B cell (primary cell): ENCODE data around the gene ABL1. TPM values are rescaled to one million over a fixed set of nuclear protein-coding genes. Genes with fewer than 3 reads are reported as not detected.

Source experiments
- ATAC-seq: fragments of 200-7000 bp; cut with Tn5 transposase; one replicate; pipeline ENCODE4 v1.10.0; 2021; ENCODE audit warnings: low read depth, mild to moderate bottlenecking, moderate number of reproducible peaks, moderate library complexity
- CTCF ChIA-PET: fragments of 350-600 bp; sonication (Branson Sonifier 250); formaldehyde crosslinking; loops from one replicate; lab custom pipeline; 2021; ENCODE audit warnings: antibody characterized with exemption, inconsistent platforms; lab: Charles Lee
- POLR2A ChIA-PET: fragments of 350-600 bp; sonication (Branson Sonifier 250); formaldehyde crosslinking; loops from one replicate; lab custom pipeline; 2021; ENCODE audit warnings: antibody characterized with exemption; lab: Charles Lee
- DNase-seq: peaks from one replicate; pipeline ENCODE4 v3.0.0; 2013
- H2AFZ ChIP-seq: 2 replicates; pipeline ENCODE4 v1.6.1; 2012; ENCODE audit warnings: mild to moderate bottlenecking, low read depth, low read length; ENCODE audit not compliant: insufficient read depth, poor library complexity, severe bottlenecking
- H3K27ac ChIP-seq, 2 donors: 1 replicate in 1 of 2; 2 replicates in 1 of 2; pipeline ENCODE4 v1.5.1; 2012 to 2013; ENCODE audit warnings: low read length in 2 of 2, mild to moderate bottlenecking in 2 of 2, moderate library complexity in 1 of 2
- H3K27me3 ChIP-seq, 4 experiments: fragments of 200-600 bp in 1 of 4; sonication (generic) in 1 of 4; replicated peaks in 1 of 4; 1 replicate in 2 of 4; 2 replicates in 2 of 4; pipeline versions ENCODE4 v1.6.1 to v1.7.0; 2013 to 2016; ENCODE audit warnings: low read length in 3 of 4, mild to moderate bottlenecking in 2 of 4, mixed read lengths in 1 of 4, moderate library complexity in 1 of 4; ENCODE audit not compliant: insufficient read depth in 4 of 4, control insufficient read depth in 3 of 4; ENCODE audit errors: control extremely low read depth in 1 of 4
- H3K36me3 ChIP-seq, 2 experiments: replicated peaks in 1 of 2; 1 replicate in 1 of 2; 2 replicates in 1 of 2; pipeline versions ENCODE4 v1.6.1 to v1.7.1; 2013; ENCODE audit warnings: low read length in 1 of 2; ENCODE audit not compliant: insufficient read depth in 2 of 2, control insufficient read depth in 1 of 2; ENCODE audit errors: control extremely low read depth in 1 of 2, extremely low read depth in 1 of 2
- H3K4me1 ChIP-seq, 2 donors: fragments of 200-600 bp in 1 of 2; sonication (generic) in 1 of 2; 1 replicate in 1 of 2; 2 replicates in 1 of 2; pipeline versions ENCODE4 v1.5.1 to v1.6.1; 2013 to 2017; ENCODE audit warnings: low read length in 2 of 2; ENCODE audit not compliant: control insufficient read depth in 2 of 2, insufficient read depth in 2 of 2
- H3K4me2 ChIP-seq: replicated peaks from 2 replicates; pipeline ENCODE3; 2012; ENCODE audit warnings: mild to moderate bottlenecking, low read depth, low read length; ENCODE audit not compliant: poor library complexity, severe bottlenecking
- H3K4me3 ChIP-seq, 5 experiments: fragments of 200-600 bp in 1 of 5; sonication (generic) in 1 of 5; 1 replicate in 3 of 5; 2 replicates in 2 of 5; pipeline versions ENCODE4 v1.5.1 to v1.7.0; 2011 to 2016; ENCODE audit warnings: low read length in 4 of 5, mild to moderate bottlenecking in 4 of 5, low read depth in 2 of 5, control low read depth in 1 of 5, moderate library complexity in 1 of 5; ENCODE audit not compliant: insufficient read depth in 1 of 5; ENCODE audit errors: control extremely low read depth in 1 of 5, extremely low read depth in 1 of 5
- H3K79me2 ChIP-seq: fragments of 200-600 bp; sonication (generic); one replicate; pipeline ENCODE4 v1.6.0; 2016; ENCODE audit warnings: low read length; ENCODE audit not compliant: control insufficient read depth, insufficient read depth
- H3K9ac ChIP-seq: fragments of 200-600 bp; sonication (generic); 2 replicates; pipeline ENCODE4 v1.6.1; 2017; ENCODE audit warnings: mild to moderate bottlenecking, low read length, moderate library complexity
- H3K9me3 ChIP-seq, 3 donors: one replicate each; pipeline versions ENCODE4 v1.6.1 to v1.7.1; 2013; ENCODE audit warnings: low read length in 2 of 3; ENCODE audit not compliant: control insufficient read depth in 2 of 3, insufficient read depth in 1 of 3; ENCODE audit errors: control extremely low read depth in 1 of 3
- H4K20me1 ChIP-seq: 2 replicates; pipeline ENCODE4 v1.6.0; 2012; ENCODE audit warnings: mild to moderate bottlenecking, low read length; ENCODE audit not compliant: insufficient read depth, control insufficient read depth, poor library complexity, severe bottlenecking
- H3K27ac Mint-ChIP-seq: one replicate; pipeline ENCODE4 v1.8.0; 2021; ENCODE audit warnings: mixed read lengths
- H3K27me3 Mint-ChIP-seq: one replicate; pipeline ENCODE4 v1.8.0; 2021; ENCODE audit warnings: mixed read lengths
- H3K4me1 Mint-ChIP-seq: one replicate; pipeline ENCODE4 v1.8.0; 2021; ENCODE audit warnings: mixed read lengths
- H3K4me3 Mint-ChIP-seq: one replicate; pipeline ENCODE4 v1.8.0; 2021; ENCODE audit warnings: mixed read lengths
- H3K9me3 Mint-ChIP-seq: one replicate; pipeline ENCODE4 v1.8.0; 2022; ENCODE audit warnings: mixed read lengths; ENCODE audit not compliant: insufficient read depth
- CTCF ChIP-seq: fragments of 200-600 bp; IDR thresholded peaks from one replicate; pipeline ENCODE4 v1.8.0; 2022; ENCODE audit warnings: antibody characterized with exemption, mild to moderate bottlenecking
- EZH2 ChIP-seq: IDR thresholded peaks from 2 replicates; pipeline ENCODE4 v1.6.1; 2012; ENCODE audit warnings: borderline replicate concordance, low read depth, mild to moderate bottlenecking, moderate library complexity, low read length; ENCODE audit not compliant: insufficient read depth, poor library complexity, severe bottlenecking
- WGBS: methylation state at CpG from one replicate; pipeline ENCODE4 v1.1.5; 2013; ENCODE audit warnings: missing lambda C conversion rate; ENCODE audit not compliant: insufficient coverage; 5-methylcytosine and 5-hydroxymethylcytosine counted together
- intact Hi-C: fragments of 100-400 bp; cut with micrococcal nuclease; formaldehyde crosslinking; loops from one replicate; pipeline ENCODE4 v1.10.0; 2022
- polyA plus RNA-seq: library from polyadenylated mRNA; depleted of rRNA; stranded (reverse); fragments of >200 nt; gene quantifications from 2 replicates; pipeline ENCODE4 v1.2.3, GENCODE V29; 2012
- total RNA-seq, 2 donors: library from RNA; stranded (reverse); fragments of 120-200 nt in 1 of 2; gene quantifications; 1 replicate in 1 of 2; 2 replicates in 1 of 2; pipeline versions ENCODE4 v1.2.3 to v1.2.4, GENCODE V29; 2013 to 2022

ABL1 gene
- total and polyA plus RNA-seq, 2 donors (not counting 1 experiment from before 2014, with no cell fraction given) = 11.9 to 46.0 TPM

DNA sequence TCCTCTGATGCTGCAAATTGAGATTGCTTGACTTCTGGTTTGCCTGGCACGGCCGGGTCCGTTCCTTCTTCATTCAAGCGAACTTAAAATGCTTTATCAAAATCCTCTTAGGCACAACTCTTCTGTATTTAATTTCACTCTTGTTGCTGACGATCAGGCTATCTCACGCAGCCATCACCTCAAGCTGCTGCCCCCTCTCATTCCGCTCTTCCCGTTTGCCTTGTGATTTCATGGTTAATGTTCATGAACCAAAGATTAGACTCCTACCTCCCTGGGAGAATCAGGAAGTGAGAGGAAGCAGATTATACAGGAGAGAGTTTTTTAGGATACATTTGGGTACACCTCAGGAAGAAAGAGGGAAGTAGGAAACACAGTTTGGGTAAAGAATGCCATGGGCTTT, 38.9 kb downstream of the ABL1 start:
- CTCF ChIA-PET = no interaction called here
- peaks cover 7 to 15% of the 10 kb centered on the region in 2 donors for H3K4me1 ChIP-seq
- WGBS = 90% methylated on average over 2 of the region's 8 CpGs
- no peak overlapping the region for H3K27ac Mint-ChIP-seq
- peaks cover 18% of the 10 kb centered on the region for H3K4me1 Mint-ChIP-seq
- H3K27me3 ChIP-seq = no peaks in the 10 kb centered on the region
- DNase-seq (no peak), ATAC-seq (no peak)
- no peak overlapping the region for H2AFZ ChIP-seq
- H3K9me3 Mint-ChIP-seq = no peaks in the 10 kb centered on the region
- TF ChIP-seq CTCF = no peak
- no peak for TF ChIP-seq EZH2
- peaks cover 0 to 46% of the 10 kb centered on the region in 2 experiments for H3K36me3 ChIP-seq
- H3K79me2 ChIP-seq = no peaks in the 10 kb centered on the region
- no peak overlapping the region for H3K4me3 ChIP-seq
- intact Hi-C loops = no loop called here
- H3K27me3 Mint-ChIP-seq = no peaks in the 10 kb centered on the region
- no peak overlapping the region for H3K4me3 Mint-ChIP-seq
- no peaks in the 10 kb centered on the region for H3K9me3 ChIP-seq
- no peak overlapping the region for H3K9ac ChIP-seq
- H3K4me2 ChIP-seq = no peak overlapping the region
- no peak overlapping the region for H3K27ac ChIP-seq
- peaks cover 14% of the 10 kb centered on the region for H4K20me1 ChIP-seq
- POLR2A ChIA-PET = no interaction called here

DNA sequence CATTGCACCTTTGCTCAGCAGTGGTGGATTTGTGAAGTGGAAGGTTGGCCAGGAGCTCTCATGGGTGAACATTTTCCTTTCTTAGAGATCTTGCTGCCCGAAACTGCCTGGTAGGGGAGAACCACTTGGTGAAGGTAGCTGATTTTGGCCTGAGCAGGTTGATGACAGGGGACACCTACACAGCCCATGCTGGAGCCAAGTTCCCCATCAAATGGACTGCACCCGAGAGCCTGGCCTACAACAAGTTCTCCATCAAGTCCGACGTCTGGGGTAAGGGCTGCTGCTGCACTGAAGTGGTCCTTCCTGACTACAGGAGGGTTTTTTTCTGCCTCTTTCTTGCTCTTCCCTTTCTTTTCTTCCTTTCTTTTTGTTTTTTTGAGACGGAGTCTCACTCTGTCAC, 39.7 kb downstream of the ABL1 start:
- Histone ChIP-seq H3K4me1 (peaks cover 7 to 15% of the 10 kb centered on the region in 2 donors), H3K27me3 (no peaks in the 10 kb centered on the region), H3K79me2 (no peaks in the 10 kb centered on the region), H3K4me2 (no peak overlapping the region), H3K9me3 (no peaks in the 10 kb centered on the region), H3K9ac (no peak overlapping the region), H3K4me3 (no peak overlapping the region), H3K27ac (no peak overlapping the region), H3K36me3 (peaks cover 0 to 51% of the 10 kb centered on the region in 2 experiments), H2AFZ (no peak overlapping the region), H4K20me1 (peaks cover 14% of the 10 kb centered on the region)
- H3K4me1 Mint-ChIP-seq = peaks cover 18% of the 10 kb centered on the region
- ChIA-PET POLR2A (interaction anchor here (0.7 kb wide), 1 partner anchor 162 kb away, joined by 3 read pairs; no protein-coding TSS in a partner anchor), CTCF (interaction anchor here (0.7 kb wide), 2 partner anchors 44 to 172 kb away, joined by 3 to 4 read pairs; no protein-coding TSS in a partner anchor)
- no peaks in the 10 kb centered on the region for H3K9me3 Mint-ChIP-seq
- H3K27me3 Mint-ChIP-seq = no peaks in the 10 kb centered on the region
- no peak overlapping the region for H3K4me3 Mint-ChIP-seq
- intact Hi-C loops = no loop called here
- ATAC-seq (no peak), DNase-seq (no peak)
- H3K27ac Mint-ChIP-seq = no peak overlapping the region
- 100% methylated on average over 4 of the region's 5 CpGs for WGBS
- TF ChIP-seq CTCF (no peak), EZH2 (no peak)
